ENCODE data around the gene ZNF414. TPM values are rescaled to one million over a fixed set of nuclear protein-coding genes. Genes with fewer than 3 reads are reported as not detected.
A peak's percentile ranks its signal among the peaks of the same experiment; 100 is the strongest.

ZNF414 gene
- total RNA-seq, 2 experiments from 2014 or later, result 21.2 to 23.4 TPM

- Mint-ChIP-seq H3K4me1 (peaks cover 36% of the 10 kb centered on the region), H3K27me3 (no peaks in the 10 kb centered on the region), H3K4me3 (no peak overlapping the region), H3K36me3 (peaks cover 30% of the 10 kb centered on the region), H3K9me3 (no peaks in the 10 kb centered on the region), H3K27ac (peak overlapping the region; percentile 48)
- DNase-seq, result no peak
Observed at GRCh38 chr19:8489561-8490394, 24.2 kb downstream of the ZNF414 start.

DNA sequence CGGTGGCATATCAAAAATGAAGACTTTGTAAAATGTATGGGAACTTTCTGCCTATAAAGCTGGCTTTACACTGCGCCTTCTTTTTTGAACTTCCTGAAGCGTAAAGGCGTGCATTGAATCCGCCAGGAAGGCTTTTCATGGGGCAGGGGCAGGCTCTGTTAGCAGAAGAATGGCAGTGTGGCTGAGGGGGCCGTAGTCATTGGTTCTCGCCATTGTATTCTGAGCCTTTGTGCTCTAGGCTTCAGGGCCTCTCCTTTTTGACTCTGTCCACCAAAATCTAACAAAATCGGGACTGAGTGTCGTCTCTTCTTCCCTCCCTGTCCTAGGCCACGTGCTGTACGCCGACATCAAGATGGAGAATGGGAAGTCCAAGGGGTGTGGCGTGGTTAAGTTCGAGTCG, 25.6 kb downstream of the ZNF414 start:
- Mint-ChIP-seq H3K4me1 (peaks cover 27% of the 10 kb centered on the region), H3K36me3 (peaks cover 37% of the 10 kb centered on the region), H3K4me3 (no peak overlapping the region), H3K9me3 (no peaks in the 10 kb centered on the region), H3K27ac (peak overlapping the region; percentile 84), H3K27me3 (no peaks in the 10 kb centered on the region)
- DNase-seq, result no peak

- Mint-ChIP-seq H3K9me3 (no peaks in the 10 kb centered on the region), H3K36me3 (peaks cover 44% of the 10 kb centered on the region)
Observed at GRCh38 chr19:8487137-8487851, 26.7 kb downstream of the ZNF414 start.

DNA sequence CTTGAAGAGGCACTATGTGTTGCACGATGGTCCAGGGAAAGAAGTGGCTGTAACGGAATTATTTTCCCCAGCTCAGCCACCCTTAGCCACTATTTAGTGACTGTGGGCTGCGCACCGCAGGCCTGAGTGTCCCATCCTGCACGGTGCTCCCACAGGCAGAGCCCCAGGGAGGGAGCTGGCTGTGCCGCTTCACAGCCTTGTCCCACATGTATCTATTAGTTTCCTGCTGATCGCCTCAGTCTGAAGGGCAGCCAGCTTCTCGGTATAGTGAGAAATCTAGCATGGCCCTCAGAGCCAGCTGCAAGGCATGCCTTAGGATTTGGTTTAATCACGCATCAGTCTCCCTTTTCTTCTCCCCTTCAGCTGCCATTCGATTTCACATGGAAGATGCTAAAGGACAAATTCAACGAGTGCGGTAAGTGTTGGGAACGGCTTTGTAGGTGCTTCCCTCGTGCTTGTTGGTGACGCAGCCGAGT, 27.3 kb downstream of the ZNF414 start:
- peaks cover 44% of the 10 kb centered on the region for H3K36me3 Mint-ChIP-seq
- peak overlapping the region; percentile 29 for H3K4me3 Mint-ChIP-seq
- H3K9me3 Mint-ChIP-seq, result no peaks in the 10 kb centered on the region
- peak overlapping the region; percentile 84 for H3K27ac Mint-ChIP-seq
- H3K4me1 Mint-ChIP-seq, result peaks cover 41% of the 10 kb centered on the region
- no peak for DNase-seq
- H3K27me3 Mint-ChIP-seq, result no peaks in the 10 kb centered on the region

More at GRCh38 chr19:8487137-8487851, 26.7 kb downstream of the ZNF414 start:
- Mint-ChIP-seq H3K4me3 (peak overlapping the region; percentile 29), H3K4me1 (peaks cover 37% of the 10 kb centered on the region), H3K27ac (peak overlapping the region; percentile 84), H3K27me3 (no peaks in the 10 kb centered on the region)
- DNase-seq, result peak; percentile 55

DNA sequence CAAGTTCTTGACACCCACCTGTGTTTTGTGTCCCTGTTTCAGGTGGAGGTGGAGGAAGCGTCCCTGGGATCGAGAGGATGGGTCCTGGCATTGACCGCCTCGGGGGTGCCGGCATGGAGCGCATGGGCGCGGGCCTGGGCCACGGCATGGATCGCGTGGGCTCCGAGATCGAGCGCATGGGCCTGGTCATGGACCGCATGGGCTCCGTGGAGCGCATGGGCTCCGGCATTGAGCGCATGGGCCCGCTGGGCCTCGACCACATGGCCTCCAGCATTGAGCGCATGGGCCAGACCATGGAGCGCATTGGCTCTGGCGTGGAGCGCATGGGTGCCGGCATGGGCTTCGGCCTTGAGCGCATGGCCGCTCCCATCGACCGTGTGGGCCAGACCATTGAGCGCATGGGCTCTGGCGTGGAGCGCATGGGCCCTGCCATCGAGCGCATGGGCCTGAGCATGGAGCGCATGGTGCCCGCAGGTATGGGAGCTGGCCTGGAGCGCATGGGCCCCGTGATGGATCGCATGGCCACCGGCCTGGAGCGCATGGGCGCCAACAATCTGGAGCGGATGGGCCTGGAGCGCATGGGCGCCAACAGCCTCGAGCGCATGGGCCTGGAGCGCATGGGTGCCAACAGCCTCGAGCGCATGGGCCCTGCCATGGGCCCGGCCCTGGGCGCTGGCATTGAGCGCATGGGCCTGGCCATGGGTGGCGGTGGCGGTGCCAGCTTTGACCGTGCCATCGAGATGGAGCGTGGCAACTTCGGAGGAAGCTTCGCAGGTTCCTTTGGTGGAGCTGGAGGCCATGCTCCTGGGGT, 28.2 kb downstream of the ZNF414 start:
- Mint-ChIP-seq H3K36me3 (peaks cover 53% of the 10 kb centered on the region), H3K4me1 (peaks cover 50% of the 10 kb centered on the region)

GRCh38 chr19:8484331-8484894, 29.6 kb downstream of the ZNF414 start:
- H3K27me3 Mint-ChIP-seq, result no peaks in the 10 kb centered on the region
- peaks cover 57% of the 10 kb centered on the region for H3K36me3 Mint-ChIP-seq
- DNase-seq, result no peak
- peak overlapping the region; percentile 58 for H3K27ac Mint-ChIP-seq
- H3K9me3 Mint-ChIP-seq, result no peaks in the 10 kb centered on the region
- peaks cover 57% of the 10 kb centered on the region for H3K4me1 Mint-ChIP-seq
- H3K4me3 Mint-ChIP-seq, result no peak overlapping the region

More for the DNA sequence above, 28.2 kb downstream of the ZNF414 start:
- H3K4me3 Mint-ChIP-seq, result no peak overlapping the region
- H3K9me3 Mint-ChIP-seq, result no peaks in the 10 kb centered on the region
- no peak for DNase-seq
- no peaks in the 10 kb centered on the region for H3K27me3 Mint-ChIP-seq
- H3K27ac Mint-ChIP-seq, result peak overlapping the region; percentile 84

GRCh38 chr19:8483165-8483564, 30.8 kb downstream of the ZNF414 start:
- DNase-seq, result no peak
- no peaks in the 10 kb centered on the region for H3K27me3 Mint-ChIP-seq
- H3K4me3 Mint-ChIP-seq, result no peak overlapping the region
- H3K4me1 Mint-ChIP-seq, result peaks cover 67% of the 10 kb centered on the region
- no peaks in the 10 kb centered on the region for H3K9me3 Mint-ChIP-seq
- peaks cover 62% of the 10 kb centered on the region for H3K36me3 Mint-ChIP-seq
- peak overlapping the region; percentile 66 for H3K27ac Mint-ChIP-seq

GRCh38 chr19:8482696-8483095, 31.3 kb downstream of the ZNF414 start:
- Mint-ChIP-seq H3K4me1 (peaks cover 68% of the 10 kb centered on the region), H3K27me3 (no peaks in the 10 kb centered on the region), H3K36me3 (peaks cover 62% of the 10 kb centered on the region), H3K27ac (peak overlapping the region; percentile 66), H3K9me3 (no peaks in the 10 kb centered on the region), H3K4me3 (no peak overlapping the region)
- DNase-seq, result no peak

- Mint-ChIP-seq H3K36me3 (peaks cover 60% of the 10 kb centered on the region), H3K4me3 (no peak overlapping the region)
Observed at GRCh38 chr19:8481616-8482015, 32.4 kb downstream of the ZNF414 start.

GRCh38 chr19:8481201-8481600, 32.8 kb downstream of the ZNF414 start:
- Mint-ChIP-seq H3K36me3 (peaks cover 59% of the 10 kb centered on the region), H3K9me3 (no peaks in the 10 kb centered on the region), H3K4me3 (peak overlapping the region; percentile 48), H3K4me1 (peaks cover 65% of the 10 kb centered on the region), H3K27me3 (no peaks in the 10 kb centered on the region), H3K27ac (peak overlapping the region; percentile 66)
- DNase-seq, result peak; percentile 36

More at GRCh38 chr19:8481616-8482015, 32.4 kb downstream of the ZNF414 start:
- Mint-ChIP-seq H3K27ac (peak overlapping the region; percentile 66), H3K27me3 (no peaks in the 10 kb centered on the region), H3K4me1 (peaks cover 67% of the 10 kb centered on the region), H3K9me3 (no peaks in the 10 kb centered on the region)
- no peak for DNase-seq

- H3K4me3 Mint-ChIP-seq, result no peak overlapping the region
- no peaks in the 10 kb centered on the region for H3K9me3 Mint-ChIP-seq
- peak overlapping the region; percentile 65 for H3K27ac Mint-ChIP-seq
- peaks cover 66% of the 10 kb centered on the region for H3K4me1 Mint-ChIP-seq
- DNase-seq, result no peak
- peaks cover 54% of the 10 kb centered on the region for H3K36me3 Mint-ChIP-seq
- no peaks in the 10 kb centered on the region for H3K27me3 Mint-ChIP-seq
Observed at GRCh38 chr19:8478598-8478997, 35.4 kb downstream of the ZNF414 start.

DNA sequence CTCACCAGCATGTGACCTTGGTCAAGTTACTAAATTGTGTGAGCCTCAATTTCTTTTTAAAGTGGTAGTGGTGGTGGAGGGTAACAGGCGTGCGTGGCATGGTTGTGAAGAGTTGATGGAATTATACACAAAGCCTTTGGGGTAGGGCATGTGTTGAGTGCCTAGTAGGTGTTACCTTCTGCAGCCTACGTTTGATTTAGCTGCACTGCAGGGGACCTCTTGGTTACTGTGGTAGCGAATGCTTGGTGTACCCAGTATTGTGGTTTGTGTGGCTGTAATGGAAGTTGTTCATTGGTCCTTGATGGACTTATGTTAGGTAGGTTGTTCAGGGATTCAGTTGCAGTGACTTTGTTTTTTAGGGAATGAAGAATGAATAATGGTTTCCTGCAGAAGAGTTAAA, 36.1 kb downstream of the ZNF414 start:
- peaks cover 49% of the 10 kb centered on the region for H3K36me3 Mint-ChIP-seq
- H3K27ac Mint-ChIP-seq, result peak overlapping the region; percentile 55
- peaks cover 64% of the 10 kb centered on the region for H3K4me1 Mint-ChIP-seq
- DNase-seq, result no peak
- no peaks in the 10 kb centered on the region for H3K9me3 Mint-ChIP-seq
- no peaks in the 10 kb centered on the region for H3K27me3 Mint-ChIP-seq
- no peak overlapping the region for H3K4me3 Mint-ChIP-seq

- Mint-ChIP-seq H3K4me3 (no peak overlapping the region), H3K36me3 (peaks cover 45% of the 10 kb centered on the region), H3K27me3 (no peaks in the 10 kb centered on the region), H3K27ac (peak overlapping the region; percentile 35), H3K4me1 (peaks cover 57% of the 10 kb centered on the region), H3K9me3 (no peaks in the 10 kb centered on the region)
- no peak for DNase-seq
Observed at GRCh38 chr19:8476524-8476923, 37.4 kb downstream of the ZNF414 start.

DNA sequence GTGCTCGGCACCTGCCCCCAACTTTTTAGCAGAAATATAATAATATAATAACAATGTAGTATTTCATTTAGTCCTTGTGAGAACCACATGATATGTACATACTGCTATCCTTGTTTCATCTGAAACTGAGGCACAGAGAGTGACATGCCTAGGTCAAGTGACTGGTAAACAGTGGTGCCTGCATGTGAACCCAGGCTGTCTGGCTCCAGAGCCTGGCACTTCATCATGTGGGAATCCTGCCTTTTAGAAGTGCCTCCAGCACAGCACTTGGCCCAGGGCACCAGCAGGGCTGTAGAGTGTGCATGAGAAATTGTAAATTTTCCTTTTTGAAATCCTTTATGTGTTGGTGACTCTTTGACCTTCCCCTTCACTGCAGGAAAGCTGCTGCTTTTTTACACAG, 39.0 kb downstream of the ZNF414 start:
- H3K36me3 Mint-ChIP-seq, result peaks cover 44% of the 10 kb centered on the region
- DNase-seq, result no peak
- H3K9me3 Mint-ChIP-seq, result no peaks in the 10 kb centered on the region
- no peak overlapping the region for H3K27ac Mint-ChIP-seq
- peaks cover 44% of the 10 kb centered on the region for H3K4me1 Mint-ChIP-seq
- no peak overlapping the region for H3K4me3 Mint-ChIP-seq
- H3K27me3 Mint-ChIP-seq, result no peaks in the 10 kb centered on the region

Measured in activated naive CD8-positive, alpha-beta T cell treated with anti-CD3 and anti-CD28 coated beads for 36 hours (primary cell).